Stimulated activated CD4-positive, alpha-beta T cell treated with anti-CD3 and anti-CD28 coated beads, Interleukin-15, amount 100 ng/mL, for 1 hour (primary cell): ENCODE data around the gene TAF4.
"Not testable (repeated sequence)": the region's sequence is repeated elsewhere in the genome, so short reads cannot be mapped to it uniquely, and the experiment has no call there.

ENCODE experiments used
- DNase-seq, 2 donors: peaks; one replicate each; pipeline ENCODE4 v3.0.0-alpha.2; 2020; ENCODE audit warnings: low read depth in 1 of 2, low spot score in 1 of 2

Gene TAF4

GRCh38 chr20:61980647-61981583 lies 84.8 kb downstream of the TAF4 start:
- DNase-seq = no peak

DNA sequence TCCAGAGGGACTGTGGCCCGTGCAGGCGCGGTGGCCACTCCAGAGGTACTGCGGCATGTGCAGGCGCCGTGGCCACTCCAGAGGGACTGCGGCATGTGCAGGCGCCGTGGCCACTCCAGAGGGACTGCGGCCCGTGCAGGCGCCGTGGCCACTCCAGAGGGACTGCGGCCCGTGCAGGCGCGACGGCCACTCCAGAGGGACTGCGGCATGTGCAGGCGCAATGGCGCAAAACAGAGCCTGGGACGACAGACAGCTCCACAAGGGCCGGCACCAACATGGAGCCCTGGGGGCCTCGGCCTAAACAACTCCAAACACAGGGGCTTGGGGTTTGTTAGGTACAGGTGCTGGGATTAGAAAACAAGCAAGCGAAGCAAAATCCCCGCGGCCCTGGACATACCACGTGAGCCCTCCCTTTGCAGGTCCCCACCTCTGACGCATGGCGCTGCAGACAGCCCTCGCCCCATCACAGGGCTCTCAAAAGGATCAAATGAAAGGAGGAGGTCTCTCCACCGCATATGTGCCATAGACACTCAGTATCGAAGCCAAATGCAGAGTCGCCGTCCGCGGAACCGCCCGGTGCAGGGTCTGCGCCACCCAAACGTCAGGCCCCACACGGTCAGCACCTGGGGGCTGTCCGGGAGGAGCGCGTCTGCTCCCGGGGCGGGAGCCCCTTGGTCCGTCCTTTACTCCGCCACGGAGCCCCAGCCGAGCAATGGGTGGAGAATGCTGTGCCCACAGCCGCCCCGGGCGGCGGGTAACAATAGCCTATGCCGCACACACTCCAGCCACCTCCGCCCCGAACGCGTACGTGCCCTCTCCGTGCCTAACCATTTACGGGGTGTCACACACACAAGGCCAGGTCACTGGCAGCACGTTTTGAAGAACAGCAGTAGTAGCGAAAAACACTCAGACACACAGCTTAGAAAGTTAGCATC lies 85.7 kb downstream of the TAF4 start:
- no peak for DNase-seq

DNA sequence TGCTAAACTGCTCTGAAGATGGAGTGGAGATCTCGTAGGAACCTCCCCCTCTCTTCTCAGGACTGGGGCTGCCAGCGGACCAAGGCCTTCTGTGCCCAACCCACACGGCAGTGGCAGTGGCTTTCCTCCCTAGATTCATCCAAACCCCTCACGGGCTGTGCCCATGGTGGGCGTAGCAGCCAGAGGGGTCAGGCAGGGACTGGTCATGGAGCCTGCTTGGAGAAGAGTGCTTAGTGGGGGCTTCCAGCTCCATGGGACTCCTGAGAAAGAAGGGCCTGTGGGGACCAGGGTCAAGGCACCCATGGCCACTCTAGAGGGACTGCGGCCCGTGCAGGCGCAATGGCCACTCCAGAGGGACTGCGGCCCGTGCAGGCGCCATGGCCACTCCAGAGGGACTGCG lies 86.6 kb downstream of the TAF4 start:
- no peak for DNase-seq

GRCh38 chr20:61978491-61978890 lies 87.2 kb downstream of the TAF4 start:
- no peak for DNase-seq

DNA sequence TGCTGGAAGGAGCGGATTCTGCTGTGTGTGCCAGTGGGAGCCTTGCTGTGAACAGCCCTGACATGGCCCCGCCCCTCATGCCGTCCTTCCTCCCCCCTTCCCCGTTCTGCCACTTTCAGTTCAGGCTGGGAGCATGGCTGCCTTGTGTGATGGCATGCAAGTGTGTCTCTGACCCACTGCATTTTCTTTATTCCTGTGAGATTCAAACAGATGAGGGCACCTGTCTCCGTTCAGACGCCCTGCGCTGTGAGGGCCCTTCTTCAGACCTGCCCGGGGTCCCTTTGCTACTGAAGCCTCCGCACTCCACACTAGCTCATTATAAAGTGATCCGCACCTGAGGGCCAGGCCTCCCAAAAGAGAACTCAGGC lies 88.3 kb downstream of the TAF4 start:
- no peak for DNase-seq

GRCh38 chr20:61976644-61977418 lies 88.8 kb downstream of the TAF4 start:
- DNase-seq = no peak

DNA sequence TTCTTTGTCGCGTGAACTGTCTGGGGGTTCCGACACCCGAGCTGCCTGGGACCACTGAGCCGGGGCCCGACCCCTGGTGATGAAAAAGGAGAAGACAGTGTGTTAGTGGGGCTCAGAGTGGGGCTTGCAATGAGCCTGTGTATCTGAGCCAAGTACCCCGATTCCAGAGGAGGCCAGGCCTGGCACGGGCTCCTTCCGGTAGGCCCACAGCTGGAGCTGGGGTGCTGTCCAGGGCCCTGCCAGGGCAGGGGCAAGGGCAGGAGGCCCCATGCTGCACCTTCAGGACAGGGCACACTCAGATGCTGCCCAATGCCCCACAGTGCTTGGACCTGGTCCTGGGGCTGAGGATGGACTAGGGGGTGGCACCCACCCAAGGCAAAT lies 89.4 kb downstream of the TAF4 start:
- no peak for DNase-seq

DNA sequence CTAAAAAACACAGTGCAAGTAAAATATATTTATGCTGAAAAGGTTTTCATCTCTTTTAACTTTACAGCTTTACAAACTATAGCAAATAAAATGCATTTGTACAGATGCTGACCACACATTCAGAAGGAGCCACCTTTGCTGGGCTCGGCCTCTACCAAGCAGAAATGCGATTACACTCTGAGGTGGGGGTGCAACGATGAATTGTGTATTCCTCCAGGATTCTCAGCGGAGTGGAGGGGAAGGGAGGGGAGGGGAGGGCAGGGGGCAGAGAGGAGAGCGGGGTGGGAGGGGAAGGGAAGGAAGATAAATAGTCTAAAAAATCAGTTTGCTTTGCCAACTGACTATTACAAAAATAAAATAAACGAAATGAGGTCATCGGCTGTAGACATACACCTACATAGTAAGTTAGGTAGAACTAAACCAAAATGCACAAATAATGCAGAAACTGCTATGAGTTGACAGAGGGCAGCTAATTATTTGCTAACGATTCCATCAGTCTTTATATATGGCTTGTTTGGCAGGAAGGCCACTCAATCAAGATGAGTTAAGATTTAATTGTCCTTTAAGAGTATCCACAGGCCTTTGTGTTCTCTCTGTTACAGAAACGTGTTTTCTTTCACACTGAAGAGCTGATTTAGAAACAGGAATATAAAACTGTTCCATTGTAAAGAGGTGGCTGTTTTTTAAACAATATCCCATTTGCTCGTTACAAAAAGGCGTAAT lies 90.1 kb downstream of the TAF4 start:
- DNase-seq = no peak

DNA sequence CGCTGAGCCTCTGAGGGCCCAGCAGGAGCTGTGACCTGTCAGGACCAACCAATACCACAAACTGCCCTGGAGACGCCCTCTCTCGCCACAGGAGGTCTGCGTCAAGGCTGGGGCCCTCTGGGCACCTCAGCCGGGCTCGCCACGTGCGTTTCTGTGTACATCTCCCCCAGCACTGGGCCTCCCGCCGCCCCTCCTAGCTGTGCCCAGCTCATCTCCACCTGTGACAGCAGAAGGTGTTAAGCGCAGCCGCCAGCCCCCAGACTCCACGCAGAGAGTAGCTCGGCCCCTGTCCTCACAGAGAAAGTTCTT lies 91.4 kb downstream of the TAF4 start:
- DNase-seq = no peak

- no peak for DNase-seq
Measured at GRCh38 chr20:61973515-61974356, 91.9 kb downstream of the TAF4 start.

GRCh38 chr20:61972636-61973508 lies 92.8 kb downstream of the TAF4 start:
- DNase-seq = no peak

- not testable (repeated sequence) for DNase-seq
Measured at GRCh38 chr20:61971595-61971994, 94.1 kb downstream of the TAF4 start.

DNA sequence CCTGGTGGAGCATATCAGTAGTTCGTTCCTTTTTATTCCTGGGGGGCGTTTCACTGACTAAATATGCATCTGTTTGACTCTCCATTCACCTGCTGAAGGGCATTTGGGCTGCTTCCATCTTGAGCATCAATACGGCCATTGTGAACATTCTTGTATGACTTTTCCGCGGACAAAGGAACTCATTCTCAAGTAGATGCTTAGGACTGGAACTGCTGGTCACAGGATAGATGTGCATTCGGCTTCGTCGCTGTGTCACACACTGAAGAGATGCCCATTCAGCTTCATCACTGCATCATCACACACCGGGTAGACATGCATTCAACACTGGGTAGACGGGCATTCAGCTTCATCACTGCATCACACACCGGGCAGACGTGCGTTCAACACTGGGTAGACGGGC lies 95.3 kb downstream of the TAF4 start:
- no peak for DNase-seq

DNA sequence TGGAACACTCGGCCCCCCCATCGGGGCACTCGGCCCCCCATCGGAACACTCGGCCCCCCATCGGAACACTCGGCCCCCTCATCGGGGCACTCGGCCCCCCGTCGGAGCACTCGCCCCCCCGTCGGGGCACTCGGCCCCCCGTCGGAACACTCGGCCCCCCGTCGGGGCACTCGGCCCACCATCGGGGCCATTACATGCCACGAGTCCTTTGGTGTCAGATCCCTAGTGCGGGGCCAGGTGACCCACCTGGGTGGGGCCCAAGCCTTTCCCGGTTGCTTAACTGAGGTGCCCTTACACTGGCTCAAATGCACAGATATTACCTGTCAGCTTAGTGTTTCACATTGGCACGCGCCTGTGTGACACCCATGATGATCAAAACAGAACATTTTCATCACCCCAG lies 95.9 kb downstream of the TAF4 start:
- no peak for DNase-seq

GRCh38 chr20:61968932-61969331 lies 96.7 kb downstream of the TAF4 start:
- no peak for DNase-seq

- DNase-seq = no peak
Measured at GRCh38 chr20:61968036-61968810, 97.5 kb downstream of the TAF4 start.

DNA sequence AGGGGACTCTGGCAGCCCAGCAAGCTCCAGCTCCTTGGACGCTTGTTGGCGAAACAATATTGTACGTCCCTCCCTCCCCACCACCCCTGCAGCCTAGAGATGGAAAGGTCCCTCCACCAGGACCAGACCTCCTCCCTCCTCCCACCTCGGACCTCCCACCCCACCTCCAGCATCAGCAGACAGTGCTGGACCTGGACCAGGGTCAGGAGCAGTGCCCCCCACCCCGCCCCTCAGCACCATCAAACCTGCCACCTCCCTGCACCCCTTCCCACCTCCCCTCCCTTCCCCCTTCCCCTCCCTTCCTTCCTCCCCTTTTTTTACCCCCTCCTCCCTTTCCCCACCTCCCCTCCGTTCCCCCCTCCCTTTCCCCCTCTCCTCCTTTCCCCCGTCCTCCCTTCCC lies 98.4 kb downstream of the TAF4 start:
- no peak for DNase-seq
